ENCODE measurements around the gene MAPK4.
"Not testable (repeated sequence)": the region's sequence is repeated elsewhere in the genome, so short reads cannot be mapped to it uniquely, and the experiment has no call there.

DNA sequence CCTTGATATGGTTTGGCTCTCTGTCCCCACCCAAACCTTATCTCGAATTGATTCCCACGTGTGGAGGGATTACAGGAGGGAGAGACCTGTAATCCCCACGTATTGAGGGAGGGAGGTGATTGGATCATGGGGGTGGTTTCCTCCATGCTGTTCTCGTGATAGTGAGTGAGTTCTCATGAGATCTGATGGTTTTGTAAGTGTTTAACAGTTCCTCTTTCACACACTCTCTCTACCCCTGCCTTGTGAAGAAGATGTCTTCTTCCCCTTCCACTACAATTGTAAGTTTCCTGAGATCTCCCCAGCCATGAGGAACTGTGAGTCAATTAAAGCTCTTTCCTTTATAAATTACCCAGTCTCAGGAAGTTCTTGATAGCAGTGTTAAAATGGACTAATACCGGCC is 42.6 kb upstream of the MAPK4 start:
- TF ChIP-seq, protein P1, sequence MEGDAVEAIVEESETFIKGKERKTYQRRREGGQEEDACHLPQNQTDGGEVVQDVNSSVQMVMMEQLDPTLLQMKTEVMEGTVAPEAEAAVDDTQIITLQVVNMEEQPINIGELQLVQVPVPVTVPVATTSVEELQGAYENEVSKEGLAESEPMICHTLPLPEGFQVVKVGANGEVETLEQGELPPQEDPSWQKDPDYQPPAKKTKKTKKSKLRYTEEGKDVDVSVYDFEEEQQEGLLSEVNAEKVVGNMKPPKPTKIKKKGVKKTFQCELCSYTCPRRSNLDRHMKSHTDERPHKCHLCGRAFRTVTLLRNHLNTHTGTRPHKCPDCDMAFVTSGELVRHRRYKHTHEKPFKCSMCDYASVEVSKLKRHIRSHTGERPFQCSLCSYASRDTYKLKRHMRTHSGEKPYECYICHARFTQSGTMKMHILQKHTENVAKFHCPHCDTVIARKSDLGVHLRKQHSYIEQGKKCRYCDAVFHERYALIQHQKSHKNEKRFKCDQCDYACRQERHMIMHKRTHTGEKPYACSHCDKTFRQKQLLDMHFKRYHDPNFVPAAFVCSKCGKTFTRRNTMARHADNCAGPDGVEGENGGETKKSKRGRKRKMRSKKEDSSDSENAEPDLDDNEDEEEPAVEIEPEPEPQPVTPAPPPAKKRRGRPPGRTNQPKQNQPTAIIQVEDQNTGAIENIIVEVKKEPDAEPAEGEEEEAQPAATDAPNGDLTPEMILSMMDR (IDR thresholded peaks at IDR 0.05; ENCODE audit: insufficient read depth, low read length, poor library complexity, severe bottlenecking) = not testable (repeated sequence)
- TF ChIP-seq EZH2phosphoT487 (conservative IDR thresholded peaks at IDR 0.05; ENCODE audit: low read length) = not testable (repeated sequence)

Data from SU-DHL-6 (cell line).